SKM-1 (cell line): ENCODE measurements around the gene LAMA3.

Source experiments
- DNase-seq: peaks from one replicate; lab custom pipeline; 2025; ENCODE audit not compliant: unreplicated experiment; lab: John Stamatoyannopoulos, UW

The LAMA3 gene

GRCh38 chr18:23822590-23823385 lies 133.5 kb downstream of the LAMA3 start:
- no peak for DNase-seq

- DNase-seq, result no peak
These were observed 135.0 kb downstream of the LAMA3 start for GRCh38 chr18:23824240-23824639.

- no peak for DNase-seq
These were observed 135.4 kb downstream of the LAMA3 start for GRCh38 chr18:23824669-23825068.

GRCh38 chr18:23825496-23825895 lies 136.2 kb downstream of the LAMA3 start:
- no peak for DNase-seq

- DNase-seq, result no peak
These were observed 136.7 kb downstream of the LAMA3 start for GRCh38 chr18:23825978-23826405.

GRCh38 chr18:23826850-23827620 lies 137.8 kb downstream of the LAMA3 start:
- DNase-seq, result no peak

GRCh38 chr18:23827681-23828080 lies 138.4 kb downstream of the LAMA3 start:
- no peak for DNase-seq

GRCh38 chr18:23828426-23828825 lies 139.2 kb downstream of the LAMA3 start:
- peak; percentile 46 for DNase-seq

- no peak for DNase-seq
These were observed 143.7 kb downstream of the LAMA3 start for GRCh38 chr18:23832911-23833310.

- no peak for DNase-seq
These were observed 144.5 kb downstream of the LAMA3 start for GRCh38 chr18:23833714-23834113.

GRCh38 chr18:23835091-23835490 lies 145.8 kb downstream of the LAMA3 start:
- DNase-seq, result no peak

- DNase-seq, result no peak
These were observed 146.3 kb downstream of the LAMA3 start for GRCh38 chr18:23835506-23835905.

- DNase-seq, result no peak
These were observed 148.3 kb downstream of the LAMA3 start for GRCh38 chr18:23837591-23837990.

GRCh38 chr18:23838233-23838632 lies 149.0 kb downstream of the LAMA3 start:
- DNase-seq, result no peak

GRCh38 chr18:23838801-23839366 lies 149.6 kb downstream of the LAMA3 start:
- DNase-seq, result no peak

- no peak for DNase-seq
These were observed 153.1 kb downstream of the LAMA3 start for GRCh38 chr18:23842305-23842704.

- no peak for DNase-seq
These were observed 155.9 kb downstream of the LAMA3 start for GRCh38 chr18:23844991-23845680.

GRCh38 chr18:23845988-23846630 lies 156.9 kb downstream of the LAMA3 start:
- DNase-seq, result no peak

GRCh38 chr18:23847321-23847986 lies 158.2 kb downstream of the LAMA3 start:
- no peak for DNase-seq

GRCh38 chr18:23849141-23849540 lies 159.9 kb downstream of the LAMA3 start:
- no peak for DNase-seq
